ENCODE results near the gene SEMA5B. TPM values are rescaled to one million over a fixed set of nuclear protein-coding genes. Genes with fewer than 3 reads are reported as not detected.
A peak's percentile ranks its signal among the peaks of the same experiment; 100 is the strongest.

The SEMA5B gene
- total RNA-seq, 6 donors from 2014 or later, result 0.33 to 0.71 (median 0.65) TPM; not detected in 2

DNA sequence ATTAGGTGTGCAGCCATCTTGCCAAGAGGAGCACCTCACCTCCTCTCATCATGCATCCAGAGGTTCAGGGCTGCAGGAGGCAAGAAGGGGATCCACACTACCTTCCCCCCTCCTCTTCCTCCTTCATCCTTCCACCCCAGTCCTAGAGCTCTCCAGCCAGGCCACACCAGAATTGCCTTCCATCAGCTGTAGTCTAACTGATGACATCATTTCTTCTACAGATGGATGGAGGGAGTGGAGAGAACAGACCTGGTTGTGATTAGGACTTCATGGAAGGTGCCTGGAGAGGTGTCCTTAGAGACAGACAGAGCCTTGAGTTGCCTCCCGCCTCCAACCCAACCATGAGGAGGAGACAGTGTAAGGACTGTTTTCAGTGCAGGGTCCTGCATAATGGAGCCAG lies 14.9 kb downstream of the SEMA5B start:
- no peaks in the 10 kb centered on the region for H3K9me3 ChIP-seq
- no peak overlapping the region for H3K4me3 ChIP-seq
- H3K36me3 ChIP-seq, result no peaks in the 10 kb centered on the region
- no peak for TF ChIP-seq EP300 (IDR thresholded peaks at IDR 0.05)
- no peak for TF ChIP-seq CTCF (IDR thresholded peaks at IDR 0.05)
- TF ChIP-seq POLR2A (IDR thresholded peaks at IDR 0.05), result no peak
- TF ChIP-seq POLR2AphosphoS5 (IDR thresholded peaks at IDR 0.05), result no peak
- DNase-seq (no peak), ATAC-seq (ENCODE audit: low FRiP score in 2 of 2) (no peak)
- WGBS, 2 donors, result 95 to 100% methylated on average over 1 of the region's 1 CpG
- no peaks in the 10 kb centered on the region for H3K4me1 ChIP-seq
- no peak overlapping the region for H3K27ac ChIP-seq
- H3K27me3 ChIP-seq, result no peaks in the 10 kb centered on the region

- Histone ChIP-seq H3K9me3 (no peaks in the 10 kb centered on the region), H3K27me3 (no peaks in the 10 kb centered on the region), H3K4me1 (no peaks in the 10 kb centered on the region), H3K4me3 (no peak overlapping the region), H3K36me3 (no peaks in the 10 kb centered on the region), H3K27ac (no peak overlapping the region)
- TF ChIP-seq EP300 (IDR thresholded peaks at IDR 0.05) (no peak), POLR2A (IDR thresholded peaks at IDR 0.05) (no peak), CTCF (IDR thresholded peaks at IDR 0.05) (no peak), POLR2AphosphoS5 (IDR thresholded peaks at IDR 0.05) (no peak)
- ATAC-seq (ENCODE audit: low FRiP score in 2 of 2) (no peak), DNase-seq (no peak)
- WGBS, 2 donors, result 100% methylated on average over 1 of the region's 1 CpG
Measured at GRCh38 chr3:123011447-123011846, 16.1 kb downstream of the SEMA5B start.

DNA sequence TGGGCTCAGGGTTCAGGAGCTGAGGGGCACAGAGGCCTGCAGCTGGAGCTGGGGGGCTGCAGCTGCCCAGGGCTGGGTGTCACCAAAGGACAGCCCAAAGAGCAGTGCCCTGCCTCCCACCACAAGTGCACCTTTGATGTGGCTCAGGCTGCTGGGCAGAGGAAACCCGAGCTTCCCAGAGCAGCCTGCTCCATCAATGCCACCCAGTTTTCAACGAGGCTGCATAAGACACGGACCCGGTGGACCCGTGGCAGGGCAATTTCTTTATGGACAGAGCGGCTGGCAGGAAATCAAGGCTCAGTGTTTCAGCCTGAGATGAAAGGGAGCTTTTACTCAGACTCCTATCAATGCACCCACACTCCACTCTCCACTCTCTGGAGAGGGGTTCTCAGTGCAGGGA lies 18.7 kb downstream of the SEMA5B start:
- Histone ChIP-seq H3K27ac (no peak overlapping the region), H3K36me3 (no peaks in the 10 kb centered on the region), H3K4me3 (no peak overlapping the region), H3K4me1 (no peaks in the 10 kb centered on the region), H3K9me3 (no peaks in the 10 kb centered on the region), H3K27me3 (no peaks in the 10 kb centered on the region)
- TF ChIP-seq CTCF (IDR thresholded peaks at IDR 0.05), result no peak
- no peak for TF ChIP-seq POLR2A (IDR thresholded peaks at IDR 0.05)
- TF ChIP-seq POLR2AphosphoS5 (IDR thresholded peaks at IDR 0.05), result no peak
- TF ChIP-seq EP300 (IDR thresholded peaks at IDR 0.05), result no peak
- 52 to 59% methylated on average over 5 to 6 of the region's 6 CpGs for WGBS, 2 donors
- ATAC-seq (ENCODE audit: low FRiP score in 2 of 2) (no peak), DNase-seq (peak in 1 of 2 donors; percentile 44)

GRCh38 chr3:123006609-123007008 lies 21.0 kb downstream of the SEMA5B start:
- TF ChIP-seq POLR2A (IDR thresholded peaks at IDR 0.05) (no peak), POLR2AphosphoS5 (IDR thresholded peaks at IDR 0.05) (no peak), CTCF (IDR thresholded peaks at IDR 0.05) (no peak), EP300 (IDR thresholded peaks at IDR 0.05) (no peak)
- DNase-seq, result no peak

DNA sequence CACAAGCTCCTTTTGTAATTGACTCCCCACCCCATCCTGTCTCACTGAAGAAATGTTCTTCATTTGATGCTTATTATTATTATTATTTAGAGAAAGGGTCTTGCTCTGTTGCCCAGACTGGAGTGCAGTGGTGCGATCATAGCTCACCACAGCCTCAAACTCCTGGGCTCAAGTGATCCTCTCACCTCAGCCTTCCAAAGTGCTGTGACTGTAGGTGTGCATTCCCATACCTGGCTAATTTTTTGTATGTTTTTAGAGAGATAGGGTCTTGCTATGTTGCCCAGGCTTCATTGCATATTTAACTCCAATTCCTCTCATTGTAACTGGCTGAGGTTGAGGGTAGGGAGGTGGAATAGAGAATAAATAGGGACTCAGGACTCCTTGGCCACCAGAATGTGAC lies 22.3 kb downstream of the SEMA5B start:
- no peak for ATAC-seq (ENCODE audit: low FRiP score in 2 of 2)
- TF ChIP-seq POLR2AphosphoS5 (IDR thresholded peaks at IDR 0.05) (no peak), EP300 (IDR thresholded peaks at IDR 0.05) (no peak), POLR2A (IDR thresholded peaks at IDR 0.05) (no peak), CTCF (IDR thresholded peaks at IDR 0.05) (no peak)
- DNase-seq, result no peak
- WGBS, 2 donors, result 94 to 100% methylated on average over 1 of the region's 1 CpG
- Histone ChIP-seq H3K27me3 (no peaks in the 10 kb centered on the region), H3K27ac (no peak overlapping the region), H3K4me1 (no peaks in the 10 kb centered on the region), H3K9me3 (no peaks in the 10 kb centered on the region), H3K4me3 (no peak overlapping the region), H3K36me3 (no peaks in the 10 kb centered on the region)

More at GRCh38 chr3:123006609-123007008, 21.0 kb downstream of the SEMA5B start:
- H3K27ac ChIP-seq, result no peak overlapping the region
- no peak for ATAC-seq (ENCODE audit: low FRiP score in 2 of 2)
- H3K4me3 ChIP-seq, result no peak overlapping the region
- no peaks in the 10 kb centered on the region for H3K36me3 ChIP-seq
- no peaks in the 10 kb centered on the region for H3K4me1 ChIP-seq
- H3K27me3 ChIP-seq, result no peaks in the 10 kb centered on the region
- H3K9me3 ChIP-seq, result no peaks in the 10 kb centered on the region
- 55 to 74% methylated on average over 2 of the region's 2 CpGs for WGBS, 2 donors
